Panc1 (cell line): ENCODE data around the gene IGSF3. TPM values are rescaled to one million over a fixed set of nuclear protein-coding genes. Genes with fewer than 3 reads are reported as not detected.

ENCODE experiments used
- ATAC-seq: fragments of 200-7000 bp; cut with Tn5 transposase; 2 replicates; pipeline ENCODE4 v1.9.1; 2020; ENCODE audit warnings: mild to moderate bottlenecking, moderate library complexity
- BruUV-seq: library from RNA; stranded (reverse); fragments of 400-500 nt; replicated peaks from 2 replicates; lab custom pipeline; 2021; lab: Mats Ljungman, UMichigan
- CTCF ChIA-PET: fragments of 300-600 bp; sonication (Branson Sonifier 250); formaldehyde crosslinking; loops from one replicate; lab custom pipeline; 2022; ENCODE audit warnings: antibody characterized with exemption; lab: Charles Lee
- POLR2A ChIA-PET: fragments of 300-600 bp; sonication (Branson Sonifier 250); formaldehyde crosslinking; loops from one replicate; lab custom pipeline; 2022; ENCODE audit warnings: antibody characterized with exemption; lab: Charles Lee
- DNase-seq: peaks from one replicate; pipeline ENCODE4 v3.0.0-alpha.2; 2010; ENCODE audit warnings: low read depth, low spot score
- H3K27ac ChIP-seq: 2 replicates; pipeline ENCODE4 v1.5.1; 2011; ENCODE audit warnings: mild to moderate bottlenecking, low read length, inconsistent platforms
- H3K27me3 ChIP-seq: fragments of 200-500 bp; sonication (Bioruptor generic); 2 replicates; pipeline ENCODE4 v1.6.0; 2014; ENCODE audit warnings: low read length, inconsistent platforms; ENCODE audit not compliant: control insufficient read depth, insufficient read depth
- H3K36me3 ChIP-seq: fragments of 200-500 bp; sonication (Bioruptor generic); 2 replicates; pipeline ENCODE4 v1.5.1; 2014; ENCODE audit warnings: inconsistent platforms, mild to moderate bottlenecking, low read length, moderate library complexity; ENCODE audit not compliant: control insufficient read depth, insufficient read depth
- H3K4me1 ChIP-seq: 2 replicates; pipeline ENCODE4 v1.5.1; 2011; ENCODE audit warnings: inconsistent platforms, mild to moderate bottlenecking, low read length, moderate library complexity; ENCODE audit not compliant: control insufficient read depth, insufficient read depth
- H3K4me3 ChIP-seq, 2 experiments: 2 replicates each; pipeline ENCODE4 v1.5.1; 2011 to 2012; ENCODE audit warnings: low read depth in 2 of 2, low read length in 2 of 2, mild to moderate bottlenecking in 2 of 2, inconsistent platforms in 1 of 2, moderate library complexity in 1 of 2
- H3K9me3 ChIP-seq: fragments of 200-500 bp; sonication (Bioruptor generic); 2 replicates; pipeline ENCODE4 v1.5.1; 2014; ENCODE audit warnings: low read depth, mild to moderate bottlenecking, inconsistent platforms, low read length, moderate library complexity; ENCODE audit not compliant: control insufficient read depth, insufficient read depth
- CTCF ChIP-seq: fragments of 450-650 bp; IDR thresholded peaks from 2 replicates; pipeline ENCODE4 v1.5.1; 2017; ENCODE audit warnings: mild to moderate bottlenecking
- POLR2AphosphoS5 ChIP-seq: IDR thresholded peaks from 2 replicates; pipeline ENCODE4 v1.6.1; 2012; ENCODE audit warnings: mild to moderate bottlenecking, low read depth, low read length, moderate library complexity
- SIN3A ChIP-seq: IDR thresholded peaks from 2 replicates; pipeline ENCODE4 v1.6.1; 2012; ENCODE audit warnings: low read depth, mild to moderate bottlenecking, low read length, moderate library complexity, borderline replicate concordance; ENCODE audit not compliant: insufficient read depth
- TCF7L2 ChIP-seq: IDR thresholded peaks from 2 replicates; pipeline ENCODE4 v1.6.1; 2011; ENCODE audit warnings: mild to moderate bottlenecking, low read depth, low read length, inconsistent platforms
- in situ Hi-C: cut with HindIII; loops from 2 replicates; pipeline ENCODE4 v1.10.0; 2016; ENCODE audit warnings: low sequenced_read_pairs, low pct_unique_long_range_greater_than_20kb
- intact Hi-C: fragments of 100-400 bp; cut with micrococcal nuclease; formaldehyde crosslinking; loops from one replicate; pipeline ENCODE4 v1.10.0; 2022; ENCODE audit not compliant: unreplicated experiment
- total RNA-seq: library from RNA; stranded (reverse); gene quantifications from one replicate; pipeline ENCODE4 v1.2.1, GENCODE V29; 2021; ENCODE audit not compliant: unreplicated experiment
- TF ChIP-seq, protein P1 (sequence below), 2 experiments: IDR thresholded peaks; 2 replicates each; pipeline ENCODE4 v1.6.1; 2011 to 2012; ENCODE audit warnings: low read depth in 2 of 2, control low read depth in 1 of 2, low read length in 1 of 2, mild to moderate bottlenecking in 1 of 2, moderate library complexity in 1 of 2; ENCODE audit not compliant: insufficient read depth in 1 of 2

IGSF3 gene
- total RNA-seq, 1 experiment from 2014 or later = 9.3 TPM

GRCh38 chr1:116699605-116700004, 32.1 kb upstream of the IGSF3 start:
- in situ Hi-C loops (no loop called here), intact Hi-C loops (no loop called here)
- DNase-seq (no peak), ATAC-seq (no peak)
- Histone ChIP-seq H3K36me3 (no peaks in the 10 kb centered on the region), H3K9me3 (no peaks in the 10 kb centered on the region), H3K27ac (no peak overlapping the region), H3K4me1 (no peaks in the 10 kb centered on the region), H3K4me3 (no peak overlapping the region), H3K27me3 (no peaks in the 10 kb centered on the region)
- BruUV-seq = no TSS peak
- TF ChIP-seq CTCF (no peak), POLR2AphosphoS5 (no peak), TCF7L2 (no peak), SIN3A (no peak)
- TF ChIP-seq, protein P1, sequence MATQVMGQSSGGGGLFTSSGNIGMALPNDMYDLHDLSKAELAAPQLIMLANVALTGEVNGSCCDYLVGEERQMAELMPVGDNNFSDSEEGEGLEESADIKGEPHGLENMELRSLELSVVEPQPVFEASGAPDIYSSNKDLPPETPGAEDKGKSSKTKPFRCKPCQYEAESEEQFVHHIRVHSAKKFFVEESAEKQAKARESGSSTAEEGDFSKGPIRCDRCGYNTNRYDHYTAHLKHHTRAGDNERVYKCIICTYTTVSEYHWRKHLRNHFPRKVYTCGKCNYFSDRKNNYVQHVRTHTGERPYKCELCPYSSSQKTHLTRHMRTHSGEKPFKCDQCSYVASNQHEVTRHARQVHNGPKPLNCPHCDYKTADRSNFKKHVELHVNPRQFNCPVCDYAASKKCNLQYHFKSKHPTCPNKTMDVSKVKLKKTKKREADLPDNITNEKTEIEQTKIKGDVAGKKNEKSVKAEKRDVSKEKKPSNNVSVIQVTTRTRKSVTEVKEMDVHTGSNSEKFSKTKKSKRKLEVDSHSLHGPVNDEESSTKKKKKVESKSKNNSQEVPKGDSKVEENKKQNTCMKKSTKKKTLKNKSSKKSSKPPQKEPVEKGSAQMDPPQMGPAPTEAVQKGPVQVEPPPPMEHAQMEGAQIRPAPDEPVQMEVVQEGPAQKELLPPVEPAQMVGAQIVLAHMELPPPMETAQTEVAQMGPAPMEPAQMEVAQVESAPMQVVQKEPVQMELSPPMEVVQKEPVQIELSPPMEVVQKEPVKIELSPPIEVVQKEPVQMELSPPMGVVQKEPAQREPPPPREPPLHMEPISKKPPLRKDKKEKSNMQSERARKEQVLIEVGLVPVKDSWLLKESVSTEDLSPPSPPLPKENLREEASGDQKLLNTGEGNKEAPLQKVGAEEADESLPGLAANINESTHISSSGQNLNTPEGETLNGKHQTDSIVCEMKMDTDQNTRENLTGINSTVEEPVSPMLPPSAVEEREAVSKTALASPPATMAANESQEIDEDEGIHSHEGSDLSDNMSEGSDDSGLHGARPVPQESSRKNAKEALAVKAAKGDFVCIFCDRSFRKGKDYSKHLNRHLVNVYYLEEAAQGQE (IDR thresholded peaks at IDR 0.05; ENCODE audit: insufficient read depth in 1 of 2, low read depth in 2 of 2, low read length in 1 of 2) = no peak
- CTCF ChIA-PET = no interaction called here
- POLR2A ChIA-PET = no interaction called here

DNA sequence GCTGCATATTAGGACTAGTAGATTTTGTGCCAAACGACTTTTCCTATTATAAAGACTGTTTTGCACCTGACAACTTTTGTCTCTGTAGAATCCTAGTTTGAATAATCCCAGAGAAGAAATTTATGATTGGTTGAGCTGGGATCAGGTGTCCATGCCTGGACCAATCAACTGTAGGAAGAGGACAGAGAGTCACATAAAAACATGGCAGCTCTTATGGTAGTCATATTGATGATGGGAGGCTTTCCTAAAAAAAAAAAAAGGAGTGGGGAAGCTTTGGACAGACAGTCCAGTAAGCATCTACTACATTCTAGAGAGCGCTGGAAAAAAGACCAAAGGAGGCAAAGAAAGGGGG, 30.7 kb upstream of the IGSF3 start:
- Histone ChIP-seq H3K27me3 (no peaks in the 10 kb centered on the region), H3K4me3 (no peak overlapping the region), H3K27ac (no peak overlapping the region), H3K9me3 (no peaks in the 10 kb centered on the region), H3K4me1 (no peaks in the 10 kb centered on the region), H3K36me3 (no peaks in the 10 kb centered on the region)
- in situ Hi-C loops = no loop called here
- DNase-seq = no peak
- ChIA-PET POLR2A (no interaction called here), CTCF (no interaction called here)
- no peak for TF ChIP-seq CTCF
- TF ChIP-seq, protein P1 (IDR thresholded peaks at IDR 0.05; ENCODE audit: insufficient read depth in 1 of 2, low read depth in 2 of 2, low read length in 1 of 2) = no peak
- TF ChIP-seq TCF7L2 = no peak
- TF ChIP-seq SIN3A = no peak
- TF ChIP-seq POLR2AphosphoS5 = no peak
- no TSS peak for BruUV-seq
- intact Hi-C loops = no loop called here
- no peak for ATAC-seq
